ENCODE measurements around the gene NHEJ1. TPM values are rescaled to one million over a fixed set of nuclear protein-coding genes. Genes with fewer than 3 reads are reported as not detected.
A peak's percentile ranks its signal among the peaks of the same experiment; 100 is the strongest.

The NHEJ1 gene
- polyA plus RNA-seq, 3 donors = 12.6 to 20.9 (median 20.3) TPM

- Mint-ChIP-seq H3K4me1 (peaks cover 51% of the 10 kb centered on the region), H3K36me3 (peaks cover 54 to 64% of the 10 kb centered on the region in 2 donors), H3K27ac (peak overlapping the region in 3 of 7 donors; percentile 9 to 63 (median 60)), H3K4me3 (no peak overlapping the region), H3K9me3 (peaks cover 0 to 2% (median 0%) of the 10 kb centered on the region in 7 donors), H3K27me3 (ENCODE audit: low read depth in 3 of 3) (peaks cover 0 to 3% (median 0%) of the 10 kb centered on the region in 3 donors)
- WGBS (ENCODE audit: insufficient coverage) = 85% methylated on average over 3 of the region's 5 CpGs
- no peak overlapping the region for H2AFZ ChIP-seq (ENCODE audit: insufficient read depth, low read depth, low read length, poor library complexity, severe bottlenecking)
- no peaks in the 10 kb centered on the region for H3K27me3 ChIP-seq (ENCODE audit: control insufficient read depth in 2 of 2, insufficient read depth in 2 of 2, low read length in 2 of 2)
- TF ChIP-seq CTCF (IDR thresholded peaks at IDR 0.05) = no peak
- intact Hi-C loops (cut with micrococcal nuclease) = no loop called here
- peaks cover 51 to 68% of the 10 kb centered on the region in 2 donors for H3K36me3 ChIP-seq (replicated peaks in 1 of 2; ENCODE audit: control insufficient read depth in 1 of 2, insufficient read depth in 2 of 2, low read length in 2 of 2)
- no peak for DNase-seq
- no peaks in the 10 kb centered on the region for H3K9me3 ChIP-seq (replicated peaks in 1 of 2; ENCODE audit: control insufficient read depth in 1 of 2, insufficient read depth in 1 of 2, low read length in 2 of 2)
- H4K20me1 ChIP-seq (ENCODE audit: insufficient read depth, low read length) = peaks cover 57% of the 10 kb centered on the region
- peaks cover 40 to 61% of the 10 kb centered on the region in 2 donors for H3K4me1 ChIP-seq (ENCODE audit: control insufficient read depth in 1 of 2, insufficient read depth in 2 of 2, low read length in 2 of 2)
- H3K27ac ChIP-seq (ENCODE audit: low read depth in 1 of 2, low read length in 2 of 2) = peak overlapping the region in 1 of 2 donors; percentile 58
- no peak overlapping the region for H3K9ac ChIP-seq (ENCODE audit: insufficient read depth, low read length, poor library complexity, severe bottlenecking)
- H3K79me2 ChIP-seq (ENCODE audit: insufficient read depth, low read length) = peaks cover 39% of the 10 kb centered on the region
- no peak overlapping the region for H3K4me2 ChIP-seq (replicated peaks; ENCODE audit: extremely low read depth, low read length, poor library complexity, severe bottlenecking)
- H3K4me3 ChIP-seq (replicated peaks in 1 of 3; ENCODE audit: low read depth in 2 of 3, low read length in 3 of 3) = no peak overlapping the region
Observed at GRCh38 chr2:219180961-219181360, 20.3 kb upstream of the NHEJ1 start.

GRCh38 chr2:219179601-219180465 is 19.2 kb upstream of the NHEJ1 start:
- no peak overlapping the region for H3K4me3 Mint-ChIP-seq
- TF ChIP-seq CTCF (IDR thresholded peaks at IDR 0.05) = no peak

More at GRCh38 chr2:219179601-219180465, 19.2 kb upstream of the NHEJ1 start:
- intact Hi-C loops (cut with micrococcal nuclease) = loop anchor here (2.0 to 10.0 kb wide), 5 partner anchors 27 to 425 kb away; partner anchors contain the start of genes ABCB6 (in 1 of the 2), TUBA4A (in 1 of the 2), TUBA4B (in 1 of the 2) and ZFAND2B (in 1 of the 2)
- Histone ChIP-seq H3K27ac (ENCODE audit: low read depth in 1 of 2, low read length in 2 of 2) (peak overlapping the region in 1 of 2 donors; percentile 36), H2AFZ (ENCODE audit: insufficient read depth, low read depth, low read length, poor library complexity, severe bottlenecking) (no peak overlapping the region), H3K4me3 (replicated peaks in 1 of 3; ENCODE audit: low read depth in 2 of 3, low read length in 3 of 3) (peak overlapping the region in 1 of 3 experiments; percentile 95), H3K36me3 (replicated peaks in 1 of 2; ENCODE audit: control insufficient read depth in 1 of 2, insufficient read depth in 2 of 2, low read length in 2 of 2) (peaks cover 51 to 64% of the 10 kb centered on the region in 2 donors), H3K4me2 (replicated peaks; ENCODE audit: extremely low read depth, low read length, poor library complexity, severe bottlenecking) (peak overlapping the region; percentile 98), H3K4me1 (ENCODE audit: control insufficient read depth in 1 of 2, insufficient read depth in 2 of 2, low read length in 2 of 2) (peaks cover 47 to 72% of the 10 kb centered on the region in 2 donors), H3K9me3 (replicated peaks in 1 of 2; ENCODE audit: control insufficient read depth in 1 of 2, insufficient read depth in 1 of 2, low read length in 2 of 2) (no peaks in the 10 kb centered on the region), H3K27me3 (ENCODE audit: control insufficient read depth in 2 of 2, insufficient read depth in 2 of 2, low read length in 2 of 2) (no peaks in the 10 kb centered on the region), H3K79me2 (ENCODE audit: insufficient read depth, low read length) (peaks cover 50% of the 10 kb centered on the region), H3K9ac (ENCODE audit: insufficient read depth, low read length, poor library complexity, severe bottlenecking) (no peak overlapping the region), H4K20me1 (ENCODE audit: insufficient read depth, low read length) (peaks cover 59% of the 10 kb centered on the region)
- no peak for DNase-seq
- peaks cover 0 to 2% (median 0%) of the 10 kb centered on the region in 7 donors for H3K9me3 Mint-ChIP-seq
- peaks cover 58% of the 10 kb centered on the region for H3K4me1 Mint-ChIP-seq
- peak overlapping the region in 1 of 7 donors; percentile 91 for H3K27ac Mint-ChIP-seq
- H3K36me3 Mint-ChIP-seq = peaks cover 47 to 60% of the 10 kb centered on the region in 2 donors
- WGBS (ENCODE audit: insufficient coverage) = 98% methylated on average over 7 of the region's 9 CpGs
- H3K27me3 Mint-ChIP-seq (ENCODE audit: low read depth in 3 of 3) = peaks cover 0 to 3% (median 0%) of the 10 kb centered on the region in 3 donors
